Measurements from ENCODE around the gene CABP7. TPM values are rescaled to one million over a fixed set of nuclear protein-coding genes. Genes with fewer than 3 reads are reported as not detected.

Gene CABP7
- total and polyA plus RNA-seq, 3 donors from 2014 or later: 0.79 to 1.6 (median 1.6) TPM

DNA sequence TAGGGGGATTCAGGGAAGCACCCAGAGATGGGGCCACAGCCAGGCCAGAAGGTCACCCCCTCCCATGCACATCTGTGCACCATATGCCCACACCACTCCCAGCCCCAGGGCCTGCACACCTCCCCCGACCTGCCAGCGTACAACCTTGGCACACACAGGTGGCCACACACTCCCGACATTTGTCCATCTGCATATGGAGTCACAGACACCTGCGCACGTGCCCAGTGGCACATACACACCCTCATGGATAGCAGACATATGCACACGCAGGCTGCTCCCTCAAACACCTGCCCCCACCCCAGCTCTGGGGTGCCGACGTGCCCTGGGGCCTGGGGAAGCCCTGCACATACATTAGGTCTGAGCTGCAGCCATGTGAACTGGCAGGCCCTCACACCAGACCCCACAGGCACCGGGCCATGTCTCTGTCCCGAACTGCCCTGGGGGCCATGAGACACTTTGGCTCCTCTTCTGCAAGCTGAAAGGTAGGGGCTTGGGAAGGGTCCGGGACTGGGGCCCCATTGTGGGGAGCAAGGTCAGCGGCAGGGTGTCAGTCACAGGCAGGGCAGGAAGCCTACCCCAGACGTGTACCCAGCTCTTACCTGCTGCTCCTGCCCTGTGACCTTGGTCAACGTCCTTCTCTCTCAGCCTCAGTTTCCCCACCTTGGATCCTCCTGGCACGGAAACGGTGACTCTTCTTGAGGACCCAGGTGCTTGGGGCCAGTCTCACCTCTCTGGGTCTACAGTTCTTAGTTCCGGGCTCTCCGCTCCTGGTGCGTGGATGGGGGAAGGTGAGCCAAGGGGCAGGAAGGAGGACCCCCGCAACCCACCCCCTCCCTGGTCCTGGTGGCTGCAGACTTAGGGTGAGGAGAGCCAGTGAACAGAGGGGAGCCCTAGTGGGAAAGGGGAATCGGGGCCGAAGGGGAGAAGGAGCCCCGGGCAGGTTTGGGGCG lies 579 bp upstream of the CABP7 start:
- Histone ChIP-seq H3K4me1 (no peaks in the 10 kb centered on the region), H3K4me3 (no peak overlapping the region), H3K9me3 (no peaks in the 10 kb centered on the region), H3K36me3 (ENCODE audit: low read depth, missing control alignments) (no peaks in the 10 kb centered on the region), H3K27me3 (peaks cover 4% of the 10 kb centered on the region), H3K27ac (no peak overlapping the region)
- WGBS, 2 donors: 32 to 43% methylated on average over 8 to 23 of the region's 24 CpGs
- DNase-seq: no peak
- intact Hi-C loops (cut with DNase I; ENCODE audit: low total_unique reads): no loop called here
- no peak for TF ChIP-seq POLR2A (IDR thresholded peaks at IDR 0.05)
- no peak for TF ChIP-seq CTCF (IDR thresholded peaks at IDR 0.05)

GRCh38 chr22:29720811-29721323 lies 1.1 kb downstream of the CABP7 start:
- 0 to 3% methylated on average over 8 to 32 of the region's 53 CpGs for WGBS, 2 donors
- H3K36me3 ChIP-seq (ENCODE audit: low read depth, missing control alignments): no peaks in the 10 kb centered on the region
- DNase-seq: no peak
- H3K9me3 ChIP-seq: no peaks in the 10 kb centered on the region
- H3K4me1 ChIP-seq: no peaks in the 10 kb centered on the region
- TF ChIP-seq POLR2A (IDR thresholded peaks at IDR 0.05): no peak
- TF ChIP-seq CTCF (IDR thresholded peaks at IDR 0.05): no peak
- H3K27me3 ChIP-seq: peaks cover 4% of the 10 kb centered on the region
- no peak overlapping the region for H3K27ac ChIP-seq
- intact Hi-C loops (cut with DNase I; ENCODE audit: low total_unique reads): no loop called here
- H3K4me3 ChIP-seq: peak overlapping the region in 1 of 2 donors; percentile 12

- peaks cover 4% of the 10 kb centered on the region for H3K4me1 ChIP-seq
Measured at GRCh38 chr22:29722151-29722550, 2.3 kb downstream of the CABP7 start.

GRCh38 chr22:29722587-29722986 lies 2.8 kb downstream of the CABP7 start:
- 83 to 84% methylated on average over 14 to 16 of the region's 16 CpGs for WGBS, 2 donors
- Histone ChIP-seq H3K27me3 (peaks cover 4% of the 10 kb centered on the region), H3K27ac (no peak overlapping the region), H3K36me3 (ENCODE audit: low read depth, missing control alignments) (no peaks in the 10 kb centered on the region), H3K4me3 (no peak overlapping the region), H3K9me3 (no peaks in the 10 kb centered on the region), H3K4me1 (peaks cover 4% of the 10 kb centered on the region)
- intact Hi-C loops (cut with DNase I; ENCODE audit: low total_unique reads): no loop called here
- DNase-seq: no peak
- TF ChIP-seq CTCF (IDR thresholded peaks at IDR 0.05): no peak
- TF ChIP-seq POLR2A (IDR thresholded peaks at IDR 0.05): no peak

More at GRCh38 chr22:29722151-29722550, 2.3 kb downstream of the CABP7 start:
- TF ChIP-seq CTCF (IDR thresholded peaks at IDR 0.05): no peak
- no peak for TF ChIP-seq POLR2A (IDR thresholded peaks at IDR 0.05)
- Histone ChIP-seq H3K4me3 (no peak overlapping the region), H3K36me3 (ENCODE audit: low read depth, missing control alignments) (no peaks in the 10 kb centered on the region), H3K27ac (no peak overlapping the region), H3K27me3 (peaks cover 4% of the 10 kb centered on the region), H3K9me3 (no peaks in the 10 kb centered on the region)
- 88 to 89% methylated on average over 4 to 6 of the region's 7 CpGs for WGBS, 2 donors
- DNase-seq: no peak
- intact Hi-C loops (cut with DNase I; ENCODE audit: low total_unique reads): no loop called here
